NCI-H2081 treated with DMSO at 0.1 percent for 48 hours (cell line): ENCODE measurements around the gene KIF25.
"Not testable (repeated sequence)": the region's sequence is repeated elsewhere in the genome, so short reads cannot be mapped to it uniquely, and the experiment has no call there.

ENCODE experiments used
- DNase-seq: peaks from one replicate; lab custom pipeline; 2025; lab: John Stamatoyannopoulos, UW

KIF25 gene

GRCh38 chr6:168070804-168071203 lies 73.3 kb downstream of the KIF25 start:
- no peak for DNase-seq

- DNase-seq: no peak
Measured at GRCh38 chr6:168071620-168072019, 74.1 kb downstream of the KIF25 start.

- no peak for DNase-seq
Measured at GRCh38 chr6:168072261-168072660, 74.8 kb downstream of the KIF25 start.

- DNase-seq: no peak
Measured at GRCh38 chr6:168072730-168073129, 75.3 kb downstream of the KIF25 start.

GRCh38 chr6:168073937-168074730 lies 76.7 kb downstream of the KIF25 start:
- no peak for DNase-seq

GRCh38 chr6:168075216-168075615 lies 77.7 kb downstream of the KIF25 start:
- DNase-seq: no peak

- DNase-seq: no peak
Measured at GRCh38 chr6:168075787-168076202, 78.3 kb downstream of the KIF25 start.

- not testable (repeated sequence) for DNase-seq
Measured at GRCh38 chr6:168077401-168077800, 79.9 kb downstream of the KIF25 start.

GRCh38 chr6:168078175-168078942 lies 80.9 kb downstream of the KIF25 start:
- DNase-seq: no peak

GRCh38 chr6:168078943-168079405 lies 81.5 kb downstream of the KIF25 start, which contains the start of gene FRMD1:
TSS of gene FRMD1 (minus strand) at chr6:168079212. CDS start at chr6:168079094, 118 bp downstream.
- no peak for DNase-seq

- no peak for DNase-seq
Measured at GRCh38 chr6:168080393-168081077, 83.1 kb downstream of the KIF25 start.

- DNase-seq: no peak
Measured at GRCh38 chr6:168081858-168082546, 84.5 kb downstream of the KIF25 start.

- no peak for DNase-seq
Measured at GRCh38 chr6:168082860-168083513, 85.5 kb downstream of the KIF25 start.

GRCh38 chr6:168083514-168083885 lies 86.0 kb downstream of the KIF25 start:
- DNase-seq: no peak

- DNase-seq: no peak
Measured at GRCh38 chr6:168084465-168085160, 87.1 kb downstream of the KIF25 start.

GRCh38 chr6:168086066-168086465 lies 88.6 kb downstream of the KIF25 start:
- no peak for DNase-seq

GRCh38 chr6:168086616-168087015 lies 89.1 kb downstream of the KIF25 start:
- DNase-seq: no peak

GRCh38 chr6:168087436-168088160 lies 90.1 kb downstream of the KIF25 start:
- no peak for DNase-seq

GRCh38 chr6:168088161-168089053 lies 90.9 kb downstream of the KIF25 start:
- DNase-seq: no peak
